ENCODE measurements around the gene DENND2C.

DENND2C gene

DNA sequence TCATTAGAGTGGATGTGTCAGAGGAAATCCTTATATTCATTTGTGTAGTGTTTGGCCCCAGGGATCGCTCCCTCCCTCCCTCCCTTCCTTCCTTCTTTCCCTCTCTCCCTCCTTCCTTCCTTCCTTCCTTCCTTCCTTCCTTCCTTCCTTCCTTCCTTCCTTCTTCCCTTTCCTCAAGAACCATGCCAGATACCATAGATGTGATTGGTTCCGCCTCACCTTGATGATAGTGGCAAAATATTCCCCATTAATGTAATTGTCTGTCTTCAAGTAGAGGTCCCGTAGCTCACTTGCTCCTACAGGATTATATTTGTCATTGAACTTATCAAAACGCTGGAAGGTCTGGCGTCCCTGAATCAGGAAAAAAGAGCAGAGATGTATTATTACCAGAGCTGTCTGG is 7.8 kb upstream of the DENND2C start:
- Histone ChIP-seq H3K27ac (replicated peaks) (no peak overlapping the region), H3K27me3 (ENCODE audit: insufficient read depth, poor library complexity, severe bottlenecking) (peaks cover 8% of the 10 kb centered on the region), H3K4me3 (replicated peaks; ENCODE audit: insufficient read depth, low read length) (no peak overlapping the region)
- no peak for DNase-seq (ENCODE audit: low read depth in 1 of 2, low spot score in 1 of 2)
- no peak for TF ChIP-seq GABPA (IDR thresholded peaks at IDR 0.05; ENCODE audit: low read depth)
- TF ChIP-seq, protein P1, sequence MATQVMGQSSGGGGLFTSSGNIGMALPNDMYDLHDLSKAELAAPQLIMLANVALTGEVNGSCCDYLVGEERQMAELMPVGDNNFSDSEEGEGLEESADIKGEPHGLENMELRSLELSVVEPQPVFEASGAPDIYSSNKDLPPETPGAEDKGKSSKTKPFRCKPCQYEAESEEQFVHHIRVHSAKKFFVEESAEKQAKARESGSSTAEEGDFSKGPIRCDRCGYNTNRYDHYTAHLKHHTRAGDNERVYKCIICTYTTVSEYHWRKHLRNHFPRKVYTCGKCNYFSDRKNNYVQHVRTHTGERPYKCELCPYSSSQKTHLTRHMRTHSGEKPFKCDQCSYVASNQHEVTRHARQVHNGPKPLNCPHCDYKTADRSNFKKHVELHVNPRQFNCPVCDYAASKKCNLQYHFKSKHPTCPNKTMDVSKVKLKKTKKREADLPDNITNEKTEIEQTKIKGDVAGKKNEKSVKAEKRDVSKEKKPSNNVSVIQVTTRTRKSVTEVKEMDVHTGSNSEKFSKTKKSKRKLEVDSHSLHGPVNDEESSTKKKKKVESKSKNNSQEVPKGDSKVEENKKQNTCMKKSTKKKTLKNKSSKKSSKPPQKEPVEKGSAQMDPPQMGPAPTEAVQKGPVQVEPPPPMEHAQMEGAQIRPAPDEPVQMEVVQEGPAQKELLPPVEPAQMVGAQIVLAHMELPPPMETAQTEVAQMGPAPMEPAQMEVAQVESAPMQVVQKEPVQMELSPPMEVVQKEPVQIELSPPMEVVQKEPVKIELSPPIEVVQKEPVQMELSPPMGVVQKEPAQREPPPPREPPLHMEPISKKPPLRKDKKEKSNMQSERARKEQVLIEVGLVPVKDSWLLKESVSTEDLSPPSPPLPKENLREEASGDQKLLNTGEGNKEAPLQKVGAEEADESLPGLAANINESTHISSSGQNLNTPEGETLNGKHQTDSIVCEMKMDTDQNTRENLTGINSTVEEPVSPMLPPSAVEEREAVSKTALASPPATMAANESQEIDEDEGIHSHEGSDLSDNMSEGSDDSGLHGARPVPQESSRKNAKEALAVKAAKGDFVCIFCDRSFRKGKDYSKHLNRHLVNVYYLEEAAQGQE (IDR thresholded peaks at IDR 0.05; ENCODE audit: insufficient replicate concordance, low read depth): no peak
- TF ChIP-seq, protein P2, sequence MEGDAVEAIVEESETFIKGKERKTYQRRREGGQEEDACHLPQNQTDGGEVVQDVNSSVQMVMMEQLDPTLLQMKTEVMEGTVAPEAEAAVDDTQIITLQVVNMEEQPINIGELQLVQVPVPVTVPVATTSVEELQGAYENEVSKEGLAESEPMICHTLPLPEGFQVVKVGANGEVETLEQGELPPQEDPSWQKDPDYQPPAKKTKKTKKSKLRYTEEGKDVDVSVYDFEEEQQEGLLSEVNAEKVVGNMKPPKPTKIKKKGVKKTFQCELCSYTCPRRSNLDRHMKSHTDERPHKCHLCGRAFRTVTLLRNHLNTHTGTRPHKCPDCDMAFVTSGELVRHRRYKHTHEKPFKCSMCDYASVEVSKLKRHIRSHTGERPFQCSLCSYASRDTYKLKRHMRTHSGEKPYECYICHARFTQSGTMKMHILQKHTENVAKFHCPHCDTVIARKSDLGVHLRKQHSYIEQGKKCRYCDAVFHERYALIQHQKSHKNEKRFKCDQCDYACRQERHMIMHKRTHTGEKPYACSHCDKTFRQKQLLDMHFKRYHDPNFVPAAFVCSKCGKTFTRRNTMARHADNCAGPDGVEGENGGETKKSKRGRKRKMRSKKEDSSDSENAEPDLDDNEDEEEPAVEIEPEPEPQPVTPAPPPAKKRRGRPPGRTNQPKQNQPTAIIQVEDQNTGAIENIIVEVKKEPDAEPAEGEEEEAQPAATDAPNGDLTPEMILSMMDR (IDR thresholded peaks at IDR 0.05; ENCODE audit: insufficient read depth, low read length): no peak

DNA sequence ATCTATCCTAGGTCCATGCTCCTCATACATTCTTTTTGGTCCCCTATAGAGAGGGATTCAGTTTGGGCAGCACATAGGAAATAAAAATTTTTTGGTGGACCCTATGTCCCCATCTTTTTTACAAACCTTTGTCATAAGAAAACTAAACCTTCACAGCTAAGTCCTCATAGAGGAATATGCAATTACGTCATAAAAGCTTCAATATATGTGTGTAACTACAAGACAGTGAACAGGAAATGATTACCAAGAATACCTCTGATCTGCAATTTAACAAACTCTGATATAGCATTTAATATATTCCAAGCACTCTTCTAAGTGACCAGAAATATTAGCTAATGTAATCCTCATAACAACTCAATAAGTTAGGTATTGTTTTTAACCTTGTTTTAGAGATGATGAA is 6.3 kb upstream of the DENND2C start:
- Histone ChIP-seq H3K27me3 (ENCODE audit: insufficient read depth, poor library complexity, severe bottlenecking) (peaks cover 8% of the 10 kb centered on the region), H3K27ac (replicated peaks) (no peak overlapping the region), H3K4me3 (replicated peaks; ENCODE audit: insufficient read depth, low read length) (no peak overlapping the region)
- TF ChIP-seq, protein P1 (IDR thresholded peaks at IDR 0.05; ENCODE audit: insufficient replicate concordance, low read depth): no peak
- no peak for TF ChIP-seq POLR2AphosphoS5 (IDR thresholded peaks at IDR 0.05; ENCODE audit: low read depth)
- TF ChIP-seq, protein P2 (IDR thresholded peaks at IDR 0.05; ENCODE audit: insufficient read depth, low read length): no peak
- TF ChIP-seq GABPA (IDR thresholded peaks at IDR 0.05; ENCODE audit: low read depth): no peak
- no peak for TF ChIP-seq SPI1 (IDR thresholded peaks at IDR 0.05; ENCODE audit: borderline replicate concordance, low read depth)
- DNase-seq (ENCODE audit: low read depth in 1 of 2, low spot score in 1 of 2): no peak

DNA sequence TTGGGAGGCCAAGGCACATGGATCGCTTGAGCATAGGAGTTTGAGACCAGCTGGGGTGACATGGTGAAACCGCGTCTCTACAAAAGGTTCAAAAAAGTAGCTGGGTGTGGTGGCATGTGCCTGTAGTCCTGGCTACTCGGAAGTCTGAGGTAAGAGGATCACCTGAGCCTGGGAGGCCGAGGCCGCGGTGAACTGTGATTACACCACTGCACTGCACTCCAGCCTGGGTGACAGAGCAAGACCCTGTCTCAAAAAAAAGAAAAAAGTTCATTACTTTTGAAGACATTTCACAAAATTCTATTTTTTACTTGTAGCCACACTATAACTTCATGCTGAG is 2.1 kb upstream of the DENND2C start:
- no peak overlapping the region for H3K4me3 ChIP-seq (replicated peaks; ENCODE audit: insufficient read depth, low read length)
- H3K27me3 ChIP-seq (ENCODE audit: insufficient read depth, poor library complexity, severe bottlenecking): peaks cover 7% of the 10 kb centered on the region
- DNase-seq (ENCODE audit: low read depth in 1 of 2, low spot score in 1 of 2): no peak
- H3K27ac ChIP-seq (replicated peaks): no peak overlapping the region
- no peak for TF ChIP-seq SPI1 (IDR thresholded peaks at IDR 0.05; ENCODE audit: borderline replicate concordance, low read depth)
- TF ChIP-seq, protein P2 (IDR thresholded peaks at IDR 0.05; ENCODE audit: insufficient read depth, low read length): no peak
- no peak for TF ChIP-seq POLR2AphosphoS5 (IDR thresholded peaks at IDR 0.05; ENCODE audit: low read depth)
- no peak for TF ChIP-seq GABPA (IDR thresholded peaks at IDR 0.05; ENCODE audit: low read depth)
